CD8-positive, alpha-beta memory T cell (primary cell): ENCODE measurements around the gene TTC29. TPM values are rescaled to one million over a fixed set of nuclear protein-coding genes. Genes with fewer than 3 reads are reported as not detected.
"Not testable (repeated sequence)": the region's sequence is repeated elsewhere in the genome, so short reads cannot be mapped to it uniquely, and the experiment has no call there.

ENCODE experiments used
- CTCF ChIA-PET: fragments of 350-600 bp; sonication (Branson Sonifier 250); formaldehyde crosslinking; loops from one replicate; lab custom pipeline; 2021; ENCODE audit warnings: antibody characterized with exemption; lab: Charles Lee
- POLR2A ChIA-PET: fragments of 350-600 bp; sonication (Branson Sonifier 250); formaldehyde crosslinking; loops from one replicate; lab custom pipeline; 2021; ENCODE audit warnings: antibody characterized with exemption; lab: Charles Lee
- DNase-seq, 5 donors: peaks; one replicate each; pipeline versions ENCODE4 v3.0.0 to v3.0.0-alpha.2; 2020 to 2022; ENCODE audit warnings: mixed read lengths in 1 of 5
- H3K27ac ChIP-seq: one replicate; pipeline ENCODE4 v1.7.0; 2013; ENCODE audit warnings: low read depth, mild to moderate bottlenecking, low read length, moderate library complexity
- H3K27me3 ChIP-seq: 2 replicates; pipeline ENCODE4 v1.7.0; 2013; ENCODE audit warnings: low read length, mild to moderate bottlenecking; ENCODE audit not compliant: insufficient read depth, poor library complexity, severe bottlenecking
- H3K36me3 ChIP-seq: 2 replicates; pipeline ENCODE4 v1.7.0; 2013; ENCODE audit warnings: mild to moderate bottlenecking, low read length, moderate library complexity; ENCODE audit not compliant: insufficient read depth
- H3K4me1 ChIP-seq: 2 replicates; pipeline ENCODE4 v1.7.0; 2013; ENCODE audit warnings: mild to moderate bottlenecking, low read length, moderate library complexity; ENCODE audit not compliant: insufficient read depth
- H3K4me3 ChIP-seq: 2 replicates; pipeline ENCODE4 v1.7.0; 2013; ENCODE audit warnings: mild to moderate bottlenecking, low read length
- H3K9me3 ChIP-seq: 2 replicates; pipeline ENCODE4 v1.7.0; 2013; ENCODE audit warnings: mild to moderate bottlenecking, low read length
- H3K27ac Mint-ChIP-seq, 8 donors: one replicate each; pipeline ENCODE4 v1.8.0; 2020 to 2021; ENCODE audit warnings: mixed read lengths in 8 of 8, mild to moderate bottlenecking in 6 of 8, inconsistent platforms in 3 of 8, moderate library complexity in 3 of 8
- H3K27me3 Mint-ChIP-seq, 2 donors: one replicate each; pipeline ENCODE4 v1.8.0; 2020 to 2021; ENCODE audit warnings: mixed read lengths in 2 of 2, mild to moderate bottlenecking in 1 of 2, moderate library complexity in 1 of 2
- H3K36me3 Mint-ChIP-seq, 3 donors: one replicate each; pipeline ENCODE4 v1.8.0; 2020 to 2021; ENCODE audit warnings: mixed read lengths in 3 of 3, inconsistent platforms in 1 of 3, mild to moderate bottlenecking in 1 of 3
- H3K4me1 Mint-ChIP-seq, 3 donors: one replicate each; pipeline ENCODE4 v1.8.0; 2020 to 2021; ENCODE audit warnings: mixed read lengths in 3 of 3, inconsistent platforms in 1 of 3, mild to moderate bottlenecking in 1 of 3
- H3K4me3 Mint-ChIP-seq, 7 donors: one replicate each; pipeline ENCODE4 v1.8.0; 2020 to 2021; ENCODE audit warnings: mixed read lengths in 7 of 7, mild to moderate bottlenecking in 6 of 7, moderate library complexity in 4 of 7, inconsistent platforms in 2 of 7
- H3K9me3 Mint-ChIP-seq, 5 donors: one replicate each; pipeline ENCODE4 v1.8.0; 2020 to 2022; ENCODE audit warnings: mixed read lengths in 5 of 5, mild to moderate bottlenecking in 3 of 5, moderate library complexity in 2 of 5, inconsistent platforms in 1 of 5
- polyA plus RNA-seq: library from polyadenylated mRNA; unstranded; fragments of 300-500 nt; fragmentation: Illumina TruSeq; gene quantifications from one replicate; pipeline ENCODE4 v1.2.3, GENCODE V29; 2021
- total RNA-seq, 2 experiments: library from RNA; stranded (reverse); gene quantifications; one replicate each; pipeline ENCODE4 v1.2.3, GENCODE V29; 2021

The TTC29 gene
- total and polyA plus RNA-seq, 3 experiments from 2014 or later, result not detected

DNA sequence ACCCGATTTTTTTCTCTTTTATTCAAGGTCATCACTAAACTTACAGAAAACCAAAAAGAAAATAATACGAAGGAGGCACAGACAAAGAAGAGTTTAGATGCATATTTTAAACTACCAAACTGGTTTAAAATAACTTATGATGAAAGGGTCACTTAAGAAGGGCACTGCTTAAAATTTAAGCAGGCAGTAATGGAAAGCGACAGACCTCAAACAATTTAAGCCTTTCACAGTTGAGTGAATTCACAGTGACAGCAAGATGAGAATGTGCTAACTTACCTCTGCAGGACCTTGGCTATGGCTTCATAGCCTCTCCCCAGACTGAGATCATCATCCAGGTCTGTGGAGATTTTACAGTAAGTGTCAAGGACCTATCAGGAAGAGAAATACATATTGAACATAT, 112.1 kb downstream of the TTC29 start:
- Mint-ChIP-seq H3K9me3 (no peaks in the 10 kb centered on the region), H3K36me3 (no peaks in the 10 kb centered on the region), H3K27ac (no peak overlapping the region), H3K27me3 (peaks cover 2 to 5% of the 10 kb centered on the region in 2 donors), H3K4me1 (no peaks in the 10 kb centered on the region), H3K4me3 (no peak overlapping the region)
- H3K27ac ChIP-seq, result no peak overlapping the region
- ChIA-PET CTCF (no interaction called here), POLR2A (no interaction called here)
- no peaks in the 10 kb centered on the region for H3K9me3 ChIP-seq
- no peak overlapping the region for H3K4me3 ChIP-seq
- H3K36me3 ChIP-seq, result no peaks in the 10 kb centered on the region
- no peaks in the 10 kb centered on the region for H3K27me3 ChIP-seq
- H3K4me1 ChIP-seq, result no peaks in the 10 kb centered on the region
- no peak for DNase-seq

DNA sequence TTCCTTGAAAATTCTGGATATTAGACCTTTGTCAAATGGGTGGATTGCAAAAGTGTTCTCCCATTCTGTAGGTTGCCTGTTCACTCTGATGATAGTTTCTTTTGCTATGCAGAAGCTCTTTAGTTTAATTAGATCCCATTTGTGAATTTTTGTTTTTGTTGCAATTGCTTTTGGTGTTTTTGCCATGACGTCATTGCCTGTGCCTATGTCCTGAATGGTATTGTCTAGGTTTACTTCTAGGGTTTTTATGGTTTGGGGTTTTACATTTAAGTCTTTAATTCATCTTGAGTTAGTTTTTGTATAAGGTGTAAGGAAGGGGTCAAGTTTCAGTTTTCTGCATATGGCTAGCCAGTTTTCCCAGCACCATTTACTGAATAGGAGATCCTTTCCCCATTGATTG, 122.7 kb downstream of the TTC29 start:
- H3K36me3 Mint-ChIP-seq, H3K9me3 Mint-ChIP-seq, H3K27me3 ChIP-seq, CTCF ChIA-PET, H3K27ac Mint-ChIP-seq, H3K4me1 Mint-ChIP-seq, POLR2A ChIA-PET, H3K27ac ChIP-seq, H3K4me3 ChIP-seq, H3K9me3 ChIP-seq, H3K36me3 ChIP-seq, H3K4me3 Mint-ChIP-seq, DNase-seq, H3K4me1 ChIP-seq: not testable (repeated sequence)
- peaks cover 3 to 11% of the 10 kb centered on the region in 2 donors for H3K27me3 Mint-ChIP-seq

DNA sequence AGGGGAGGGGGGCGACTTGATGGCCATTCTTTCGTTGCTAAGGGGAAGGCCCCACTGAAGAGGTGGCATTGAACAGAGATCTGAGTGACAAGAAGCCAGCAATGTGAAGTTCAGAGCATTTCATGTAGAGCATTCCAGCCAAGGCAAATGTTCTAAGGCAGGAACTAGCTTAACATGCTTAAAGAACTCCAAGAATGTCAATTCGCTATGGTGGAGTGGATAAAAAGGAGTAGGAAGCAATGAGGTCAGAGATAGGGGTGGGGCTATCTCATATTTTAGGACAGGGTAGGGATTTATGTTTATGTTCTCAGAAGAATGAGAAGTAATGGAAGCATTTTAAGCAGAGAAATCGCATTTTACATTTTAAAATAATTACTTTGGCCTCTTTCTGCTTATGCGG, 130.9 kb downstream of the TTC29 start:
- no peak overlapping the region for H3K4me3 ChIP-seq
- H3K9me3 ChIP-seq, result no peaks in the 10 kb centered on the region
- no peaks in the 10 kb centered on the region for H3K4me1 ChIP-seq
- POLR2A ChIA-PET, result no interaction called here
- Mint-ChIP-seq H3K27me3 (peaks cover 1 to 12% of the 10 kb centered on the region in 2 donors), H3K4me3 (no peak overlapping the region), H3K27ac (no peak overlapping the region), H3K4me1 (no peaks in the 10 kb centered on the region), H3K36me3 (no peaks in the 10 kb centered on the region), H3K9me3 (peaks cover 0 to 8% (median under 1%) of the 10 kb centered on the region in 5 donors)
- CTCF ChIA-PET, result no interaction called here
- H3K27ac ChIP-seq, result no peak overlapping the region
- H3K27me3 ChIP-seq, result no peaks in the 10 kb centered on the region
- DNase-seq, result no peak
- H3K36me3 ChIP-seq, result no peaks in the 10 kb centered on the region

DNA sequence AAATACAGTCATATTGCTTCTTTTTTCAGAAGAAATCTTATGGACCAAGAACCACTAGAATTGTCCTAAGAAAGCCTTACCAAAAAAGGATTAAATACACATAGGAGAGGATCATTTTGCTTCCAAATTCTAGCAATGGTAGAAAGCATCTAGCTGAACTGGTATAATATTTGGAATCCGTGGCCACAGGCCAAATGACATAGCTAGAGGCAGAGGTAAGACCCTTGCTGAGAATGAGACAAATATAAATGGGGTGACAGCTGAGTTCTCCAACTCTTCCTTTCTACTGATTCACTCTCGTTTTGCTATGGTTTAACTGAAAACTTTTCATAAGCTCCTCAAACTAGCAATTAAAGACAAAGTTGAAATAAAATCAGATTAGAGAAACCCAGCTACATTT, 150.0 kb downstream of the TTC29 start:
- Histone ChIP-seq H3K27ac (no peak overlapping the region), H3K4me1 (no peaks in the 10 kb centered on the region), H3K27me3 (no peaks in the 10 kb centered on the region), H3K4me3 (no peak overlapping the region), H3K9me3 (no peaks in the 10 kb centered on the region), H3K36me3 (no peaks in the 10 kb centered on the region)
- Mint-ChIP-seq H3K27me3 (peaks cover 2 to 3% of the 10 kb centered on the region in 2 donors), H3K4me1 (no peaks in the 10 kb centered on the region), H3K27ac (no peak overlapping the region), H3K4me3 (no peak overlapping the region), H3K9me3 (no peaks in the 10 kb centered on the region), H3K36me3 (no peaks in the 10 kb centered on the region)
- POLR2A ChIA-PET, result no interaction called here
- DNase-seq, result no peak
- CTCF ChIA-PET, result no interaction called here

DNA sequence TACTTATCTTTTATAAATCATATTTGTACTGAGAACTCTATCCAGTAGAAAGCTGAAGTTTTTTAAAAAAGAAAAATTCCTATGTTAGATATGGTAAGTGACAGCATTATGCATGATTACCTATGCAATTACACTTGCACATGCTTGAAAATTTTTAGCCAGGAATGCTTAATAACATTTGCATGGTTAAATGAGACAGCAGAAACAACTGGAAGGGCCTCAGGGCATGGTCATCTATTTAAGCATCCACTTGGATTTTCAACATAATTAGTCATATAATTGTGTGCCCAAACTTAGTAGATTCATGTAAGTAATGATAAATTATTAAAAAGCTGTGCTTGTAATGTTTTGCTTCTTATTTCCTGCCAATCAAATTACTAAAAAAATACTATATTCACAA, 151.9 kb downstream of the TTC29 start:
- Histone ChIP-seq H3K27ac (no peak overlapping the region), H3K36me3 (no peaks in the 10 kb centered on the region), H3K4me1 (no peaks in the 10 kb centered on the region), H3K27me3 (no peaks in the 10 kb centered on the region), H3K9me3 (no peaks in the 10 kb centered on the region), H3K4me3 (no peak overlapping the region)
- no peak overlapping the region for H3K27ac Mint-ChIP-seq
- CTCF ChIA-PET, result no interaction called here
- H3K27me3 Mint-ChIP-seq, result peaks cover 0 to 2% of the 10 kb centered on the region in 2 donors
- H3K4me3 Mint-ChIP-seq, result no peak overlapping the region
- H3K36me3 Mint-ChIP-seq, result no peaks in the 10 kb centered on the region
- POLR2A ChIA-PET, result no interaction called here
- no peak for DNase-seq
- H3K9me3 Mint-ChIP-seq, result no peaks in the 10 kb centered on the region
- no peaks in the 10 kb centered on the region for H3K4me1 Mint-ChIP-seq

DNA sequence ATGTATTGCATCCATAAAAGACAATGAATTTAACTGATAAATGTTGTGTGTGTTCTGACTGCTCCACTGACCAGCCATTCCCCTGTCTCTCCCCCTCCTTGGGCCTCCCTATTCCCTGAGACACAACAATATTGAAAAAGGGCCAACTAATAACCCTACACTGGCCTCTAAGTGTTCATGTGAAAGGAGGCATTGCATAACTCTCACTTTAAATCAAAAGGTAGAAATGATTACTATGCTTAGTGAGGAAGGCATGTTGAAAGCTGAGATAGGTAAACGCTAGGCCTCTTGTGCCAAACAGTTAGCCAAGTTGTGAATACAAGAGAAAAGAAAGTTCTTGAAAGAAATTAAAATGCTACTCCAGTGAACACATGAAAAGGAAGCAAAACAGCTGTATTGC, 154.2 kb downstream of the TTC29 start:
- H3K36me3 ChIP-seq, result no peaks in the 10 kb centered on the region
- no peaks in the 10 kb centered on the region for H3K9me3 ChIP-seq
- Mint-ChIP-seq H3K36me3 (no peaks in the 10 kb centered on the region), H3K4me3 (no peak overlapping the region), H3K9me3 (no peaks in the 10 kb centered on the region), H3K4me1 (no peaks in the 10 kb centered on the region), H3K27ac (no peak overlapping the region), H3K27me3 (no peaks in the 10 kb centered on the region)
- no peak for DNase-seq
- no peaks in the 10 kb centered on the region for H3K4me1 ChIP-seq
- no peak overlapping the region for H3K4me3 ChIP-seq
- H3K27ac ChIP-seq, result no peak overlapping the region
- CTCF ChIA-PET, result no interaction called here
- no peaks in the 10 kb centered on the region for H3K27me3 ChIP-seq
- POLR2A ChIA-PET, result no interaction called here

DNA sequence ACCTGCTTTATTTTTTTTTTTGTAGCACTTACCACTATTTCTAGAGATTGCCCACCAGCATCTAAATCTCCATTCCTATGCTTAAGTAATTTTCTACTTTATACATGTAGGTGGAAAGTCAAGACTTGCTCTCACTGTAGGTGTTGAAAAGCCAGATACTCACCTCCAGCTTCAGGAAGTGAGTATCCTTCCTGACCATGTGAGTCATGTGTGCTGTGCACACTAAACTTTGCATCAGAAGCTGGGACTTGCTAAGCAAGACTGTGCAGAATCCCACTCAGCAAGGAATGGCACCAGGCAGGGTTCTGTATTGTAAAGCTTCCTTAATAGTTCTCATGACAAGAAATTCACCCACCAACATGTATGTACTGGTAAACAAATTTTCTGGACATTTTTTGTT, 155.1 kb downstream of the TTC29 start:
- H3K36me3 Mint-ChIP-seq, result no peaks in the 10 kb centered on the region

DNA sequence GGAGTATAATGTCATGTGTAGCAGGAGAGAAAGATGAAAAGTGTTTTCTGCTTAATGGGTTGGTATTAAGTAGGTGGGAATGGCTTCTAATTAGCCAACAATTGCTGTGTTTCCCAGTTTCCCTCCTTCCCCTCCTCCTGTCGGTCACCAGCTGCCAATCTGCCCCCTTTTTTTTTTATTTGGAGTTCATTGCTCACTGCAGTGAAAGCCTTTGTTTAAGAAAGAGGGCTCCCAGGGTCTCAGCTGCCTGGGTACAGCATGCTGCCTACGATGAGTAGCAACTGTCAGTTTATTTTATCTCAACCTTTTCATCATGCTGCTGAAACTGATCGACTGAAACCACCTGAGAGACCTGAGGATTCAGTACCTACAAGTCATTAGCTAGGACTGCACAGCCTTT, 157.9 kb downstream of the TTC29 start:
- DNase-seq, result no peak
- no peaks in the 10 kb centered on the region for H3K9me3 Mint-ChIP-seq
- CTCF ChIA-PET, result no interaction called here

More for the DNA sequence above, 155.1 kb downstream of the TTC29 start:
- H3K4me3 ChIP-seq, result no peak overlapping the region
- Mint-ChIP-seq H3K27me3 (no peaks in the 10 kb centered on the region), H3K9me3 (no peaks in the 10 kb centered on the region), H3K27ac (no peak overlapping the region), H3K4me3 (no peak overlapping the region), H3K4me1 (no peaks in the 10 kb centered on the region)
- H3K27me3 ChIP-seq, result no peaks in the 10 kb centered on the region
- H3K9me3 ChIP-seq, result no peaks in the 10 kb centered on the region
- no peaks in the 10 kb centered on the region for H3K4me1 ChIP-seq
- CTCF ChIA-PET, result no interaction called here
- no peak for DNase-seq
- no peak overlapping the region for H3K27ac ChIP-seq
- no peaks in the 10 kb centered on the region for H3K36me3 ChIP-seq
- POLR2A ChIA-PET, result no interaction called here

DNA sequence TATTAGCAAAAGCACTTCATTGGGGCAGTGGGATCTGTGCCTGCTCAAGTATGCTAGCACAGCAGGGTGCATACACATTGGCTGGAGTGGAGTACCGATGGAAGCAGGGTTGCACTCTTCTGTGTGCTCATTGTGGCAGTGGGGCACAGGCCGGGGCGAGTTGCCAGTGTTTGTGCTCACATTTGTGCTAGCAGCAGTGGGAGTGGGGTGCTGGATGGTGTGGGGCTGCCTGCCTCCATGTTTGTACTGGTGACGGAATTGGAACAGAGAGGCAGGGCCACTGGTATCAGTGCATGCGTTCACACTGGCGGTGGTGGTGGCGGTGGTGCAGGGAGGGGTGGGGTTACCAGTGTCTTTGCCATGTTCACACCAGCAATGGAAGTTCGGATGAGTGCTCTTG, 169.0 kb downstream of the TTC29 start:
- Mint-ChIP-seq H3K36me3 (no peaks in the 10 kb centered on the region), H3K4me1 (no peaks in the 10 kb centered on the region), H3K9me3 (peaks cover 0 to 2% (median 0%) of the 10 kb centered on the region in 5 donors), H3K27me3 (peaks cover 0 to 1% of the 10 kb centered on the region in 2 donors), H3K4me3 (no peak overlapping the region), H3K27ac (no peak overlapping the region)
- no peaks in the 10 kb centered on the region for H3K9me3 ChIP-seq
- CTCF ChIA-PET, result no interaction called here
- DNase-seq, result no peak
- no peaks in the 10 kb centered on the region for H3K27me3 ChIP-seq
- no peaks in the 10 kb centered on the region for H3K4me1 ChIP-seq
- no peak overlapping the region for H3K4me3 ChIP-seq
- POLR2A ChIA-PET, result no interaction called here
- no peaks in the 10 kb centered on the region for H3K36me3 ChIP-seq
- no peak overlapping the region for H3K27ac ChIP-seq

More for the DNA sequence above, 157.9 kb downstream of the TTC29 start:
- no peaks in the 10 kb centered on the region for H3K4me1 ChIP-seq
- H3K4me3 ChIP-seq, result no peak overlapping the region
- POLR2A ChIA-PET, result no interaction called here
- Mint-ChIP-seq H3K36me3 (no peaks in the 10 kb centered on the region), H3K4me1 (no peaks in the 10 kb centered on the region), H3K4me3 (no peak overlapping the region), H3K27ac (no peak overlapping the region), H3K27me3 (no peaks in the 10 kb centered on the region)
- no peak overlapping the region for H3K27ac ChIP-seq
- no peaks in the 10 kb centered on the region for H3K27me3 ChIP-seq
- H3K36me3 ChIP-seq, result no peaks in the 10 kb centered on the region
- H3K9me3 ChIP-seq, result no peaks in the 10 kb centered on the region
